ENCODE results near the gene ACHE.
A peak's percentile ranks its signal among the peaks of the same experiment; 100 is the strongest.
"Not testable (repeated sequence)": the region's sequence is repeated elsewhere in the genome, so short reads cannot be mapped to it uniquely, and the experiment has no call there.

ACHE gene

DNA sequence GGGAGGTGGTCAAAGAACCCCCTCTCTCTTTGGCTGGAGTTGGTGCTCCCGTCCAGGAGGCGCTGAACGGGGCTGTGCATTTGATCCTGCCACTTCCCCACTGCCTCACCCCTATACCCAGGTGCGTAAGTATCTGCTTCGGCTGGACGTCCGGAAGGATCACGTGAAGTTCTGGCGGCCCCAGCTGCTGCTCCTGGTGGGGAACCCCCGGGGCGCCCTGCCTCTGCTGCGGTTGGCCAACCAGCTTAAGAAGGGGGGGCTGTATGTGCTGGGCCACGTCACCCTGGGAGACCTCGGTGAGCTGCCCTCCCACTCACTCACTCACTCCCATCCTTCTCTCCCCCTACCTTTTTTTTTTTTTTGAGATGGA lies 34.1 kb downstream of the ACHE start:
- no peak for DNase-seq

DNA sequence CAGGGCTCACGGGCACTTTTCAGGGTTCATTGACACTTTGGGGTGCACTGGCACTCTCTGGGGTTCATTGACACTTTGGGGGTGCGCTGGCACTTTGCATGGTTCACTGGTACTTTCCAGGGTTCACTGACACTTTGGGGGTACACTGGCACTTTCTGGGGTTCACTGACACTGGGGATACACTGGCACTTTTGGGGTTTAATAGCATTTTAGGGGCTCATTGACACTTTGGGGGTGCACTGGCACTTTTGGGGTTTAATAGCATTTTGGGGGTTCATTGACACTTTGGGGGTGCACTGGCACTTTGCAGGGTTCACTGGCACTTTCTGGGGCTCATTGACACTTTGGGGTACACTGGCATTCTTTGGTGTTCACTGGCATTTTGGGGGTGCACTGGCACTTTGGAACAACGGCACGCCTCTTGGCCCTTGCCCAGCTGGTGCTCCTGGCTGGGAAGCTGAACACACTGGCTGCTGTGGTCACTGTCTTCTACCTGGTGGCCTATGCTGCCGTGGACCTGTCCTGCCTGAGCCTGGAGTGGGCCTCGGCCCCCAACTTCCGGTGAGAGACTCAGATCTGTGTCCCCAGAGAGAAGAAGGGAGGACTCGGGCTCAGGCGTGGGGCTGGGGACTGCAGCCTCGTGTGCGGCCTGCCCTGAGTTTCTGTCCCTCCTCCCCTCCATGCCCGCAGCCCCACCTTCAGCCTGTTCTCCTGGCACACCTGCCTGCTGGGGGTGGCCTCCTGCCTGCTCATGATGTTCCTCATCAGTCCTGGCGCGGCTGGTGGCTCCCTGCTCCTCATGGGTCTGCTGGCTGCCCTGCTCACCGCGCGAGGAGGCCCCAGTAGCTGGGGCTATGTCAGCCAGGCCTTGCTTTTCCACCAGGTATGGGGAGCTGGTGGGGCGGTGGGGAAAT lies 34.7 kb downstream of the ACHE start:
- no peak for DNase-seq

DNA sequence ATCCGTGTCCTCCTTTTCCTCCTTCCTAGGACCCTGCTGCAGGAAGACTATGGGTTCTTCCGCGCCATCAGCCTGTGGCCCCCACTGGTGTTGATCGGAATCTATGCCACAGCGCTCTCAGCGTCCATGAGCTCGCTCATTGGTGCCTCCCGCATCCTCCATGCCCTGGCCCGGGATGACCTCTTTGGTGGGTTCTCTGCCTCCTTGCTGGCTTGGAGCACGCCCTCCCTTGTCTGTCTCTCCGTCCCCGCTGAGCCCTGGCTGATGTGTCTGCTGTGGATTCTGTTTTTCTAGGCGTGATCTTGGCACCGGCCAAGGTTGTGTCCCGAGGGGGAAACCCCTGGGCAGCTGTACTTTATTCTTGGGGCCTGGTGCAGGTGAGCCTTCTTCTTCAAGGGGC lies 35.8 kb downstream of the ACHE start:
- no peak for DNase-seq

DNA sequence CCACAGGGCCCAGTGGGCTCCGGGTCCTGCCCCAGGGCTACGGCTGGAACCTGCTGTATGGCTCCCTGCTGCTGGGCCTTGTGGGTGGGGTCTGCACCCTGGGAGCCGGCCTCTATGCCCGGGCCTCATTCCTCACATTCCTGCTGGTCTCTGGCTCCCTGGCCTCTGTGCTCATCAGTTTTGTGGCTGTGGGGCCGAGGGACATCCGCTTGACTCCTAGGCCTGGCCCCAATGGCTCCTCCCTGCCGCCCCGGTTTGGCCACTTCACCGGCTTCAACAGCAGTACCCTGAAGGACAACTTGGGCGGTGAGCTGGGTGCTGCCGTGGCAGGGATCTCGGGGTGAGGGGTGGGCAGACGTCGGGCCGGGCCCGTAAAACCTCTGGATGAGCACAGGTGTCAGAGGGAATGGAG lies 38.8 kb downstream of the ACHE start:
- no peak for DNase-seq

DNA sequence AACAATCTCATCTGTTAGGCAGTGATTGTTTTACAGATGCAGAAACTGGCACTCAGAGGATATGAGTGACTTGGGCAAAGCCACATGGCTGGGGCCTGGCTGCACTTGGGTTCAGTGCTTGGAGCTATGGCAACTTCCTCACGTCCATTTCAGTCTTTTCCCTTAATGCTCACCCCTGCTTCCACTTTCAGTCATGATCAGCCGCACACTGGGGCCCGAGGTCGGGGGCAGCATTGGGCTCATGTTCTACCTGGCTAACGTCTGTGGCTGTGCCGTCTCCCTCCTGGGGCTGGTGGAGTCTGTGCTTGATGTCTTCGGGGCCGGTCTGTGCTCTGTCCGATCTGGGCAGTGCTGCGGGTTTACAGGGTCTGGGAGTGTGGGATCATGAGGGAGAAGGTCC lies 40.2 kb downstream of the ACHE start:
- no peak for DNase-seq

DNA sequence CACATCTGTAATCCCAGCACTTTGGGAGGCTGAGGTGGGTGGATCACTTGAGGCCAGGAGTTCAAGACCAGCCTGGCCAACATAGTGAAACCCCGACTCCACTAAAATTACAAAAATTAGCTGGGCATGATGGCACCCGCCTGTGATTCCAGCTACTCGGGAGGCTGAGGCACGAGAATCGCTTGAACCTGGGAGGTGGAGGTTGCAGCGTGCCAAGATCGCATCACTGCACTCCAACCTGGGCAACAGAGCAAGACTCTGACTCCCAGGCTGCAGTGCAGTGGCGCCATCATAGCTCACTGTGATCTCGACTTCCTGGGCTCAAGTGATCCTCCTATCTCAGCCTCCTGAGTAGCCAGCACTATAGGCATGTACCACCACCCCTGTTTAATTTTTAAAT lies 40.8 kb downstream of the ACHE start:
- not testable (repeated sequence) for DNase-seq

DNA sequence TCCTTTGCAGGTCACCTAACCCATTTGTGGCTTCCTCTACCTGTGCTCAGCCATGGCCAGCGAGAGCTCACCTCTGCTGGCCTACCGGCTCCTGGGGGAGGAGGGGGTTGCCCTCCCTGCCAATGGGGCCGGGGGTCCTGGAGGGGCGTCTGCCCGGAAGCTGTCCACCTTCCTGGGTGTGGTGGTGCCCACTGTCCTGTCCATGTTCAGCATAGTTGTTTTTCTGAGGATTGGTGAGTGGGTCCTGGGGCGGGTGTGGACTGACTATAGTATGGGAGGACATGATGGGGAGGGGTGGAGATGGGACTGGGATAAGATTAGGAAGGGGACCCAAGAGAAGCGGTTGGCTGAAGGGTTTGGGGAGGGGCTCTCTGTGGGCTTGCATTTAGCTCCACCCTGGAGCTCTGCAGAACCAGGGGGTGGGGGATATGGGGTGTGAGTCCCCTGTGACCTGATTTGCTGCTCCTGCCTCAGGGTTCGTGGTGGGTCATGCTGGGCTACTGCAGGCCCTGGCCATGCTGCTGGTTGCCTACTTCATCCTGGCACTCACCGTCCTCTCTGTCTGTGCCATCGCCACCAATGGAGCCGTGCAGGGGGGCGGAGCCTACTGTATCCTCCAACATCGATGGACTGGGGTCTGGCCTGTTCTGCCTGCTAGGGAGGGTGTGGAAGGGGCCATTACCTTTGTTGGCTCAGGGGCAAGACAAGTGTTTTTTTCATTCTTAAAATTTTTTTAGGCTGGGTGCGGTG lies 41.4 kb downstream of the ACHE start:
- no peak for DNase-seq

DNA sequence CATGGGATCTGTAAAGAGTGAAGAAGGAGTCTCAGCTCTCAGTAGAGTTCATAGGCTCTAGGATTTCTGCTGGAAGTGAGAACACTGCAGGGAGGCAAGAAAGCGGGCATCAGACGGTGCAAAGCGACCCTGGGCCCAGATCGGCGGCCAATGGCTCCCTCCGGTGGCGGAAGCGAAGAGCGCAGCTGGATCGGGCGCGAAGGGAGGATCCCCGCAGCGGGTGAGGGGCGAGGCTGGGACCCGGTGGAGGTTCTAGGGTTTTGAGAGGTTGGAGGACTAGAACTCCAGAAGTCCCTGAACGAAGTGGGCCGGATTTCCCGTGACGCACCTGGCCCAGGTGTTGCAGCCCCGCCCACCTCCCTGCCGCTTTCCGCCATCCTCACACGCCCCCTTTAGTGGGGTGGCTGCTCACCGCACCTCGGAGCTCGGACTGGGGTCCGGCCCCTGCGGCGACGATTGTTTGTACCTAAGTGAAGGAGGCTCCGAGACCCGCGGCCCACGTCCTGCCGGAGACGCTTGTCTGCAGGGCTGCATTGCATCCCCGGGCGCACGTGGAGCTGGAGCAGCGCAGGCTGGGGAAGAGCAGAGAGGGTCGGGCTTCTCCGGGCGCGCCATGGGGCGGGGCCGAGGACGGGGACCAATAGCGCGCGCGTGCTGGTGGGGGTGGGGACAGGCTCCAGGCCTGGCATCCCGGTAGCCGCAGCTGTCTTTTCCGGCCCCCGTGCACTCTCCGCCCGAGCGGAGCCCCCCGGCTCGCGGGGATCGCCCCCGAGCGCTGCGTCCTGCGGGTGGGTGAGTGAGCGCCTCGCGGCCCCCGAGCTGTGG lies 43.4 kb downstream of the ACHE start, which contains the start of gene SLC12A9:
Gene SLC12A9, plus strand, starts transcription at position 666 of the 825 bp plus-strand sequence. CDS start 1,485 bp downstream, outside the sequence.
- DNase-seq: peak; percentile 69 to 88 (median 77)

DNA sequence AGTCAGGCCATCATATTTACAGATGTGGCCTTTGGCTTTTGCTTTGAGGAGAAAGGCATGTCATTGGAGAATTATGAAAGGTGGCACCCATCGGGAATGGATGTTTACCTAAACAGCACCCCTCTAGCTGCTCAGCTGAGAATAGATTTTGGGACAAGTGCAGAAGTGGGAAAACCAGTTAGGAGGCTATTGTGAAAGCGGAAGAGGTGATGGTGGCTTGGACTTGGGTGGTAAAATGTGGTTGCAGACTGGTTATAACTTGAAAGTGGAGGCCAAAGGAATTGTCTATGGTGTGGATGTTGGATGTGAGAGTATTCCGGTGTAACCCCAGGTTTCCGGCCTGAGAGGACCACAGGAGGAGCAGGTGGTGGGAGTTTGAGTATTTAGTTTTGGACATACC lies 48.3 kb downstream of the ACHE start:
- DNase-seq: no peak

DNA sequence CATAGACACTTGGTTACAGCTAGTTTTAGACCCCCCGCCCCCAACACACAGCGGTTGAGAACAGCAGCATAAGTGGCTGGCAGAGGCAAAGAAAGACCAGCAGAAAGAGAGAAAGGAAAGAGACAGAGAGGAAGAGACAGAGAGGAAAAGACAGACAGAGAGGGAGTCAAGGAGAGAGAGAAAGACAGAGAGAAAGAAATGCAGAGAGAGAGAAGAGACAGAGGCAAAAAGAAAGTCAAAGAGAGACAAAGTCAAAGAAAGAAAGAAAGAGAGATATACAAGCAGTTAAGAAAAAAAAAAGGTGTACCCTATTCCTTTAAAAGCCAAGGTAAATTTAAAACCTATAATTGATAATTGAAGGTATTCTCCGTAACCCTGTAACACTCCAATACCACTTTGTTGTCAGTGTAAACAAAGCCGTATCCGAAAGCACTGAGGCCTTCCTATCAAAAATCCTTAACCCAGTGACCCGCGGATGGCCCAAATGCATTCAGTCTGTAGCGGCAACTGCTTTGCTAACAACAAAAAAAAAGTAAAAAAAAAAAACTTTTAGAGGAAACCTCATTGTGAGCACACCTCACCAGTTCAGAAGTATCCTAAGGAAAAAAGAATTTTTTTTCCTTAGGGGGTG lies 55.1 kb downstream of the ACHE start:
- no peak for DNase-seq

Measured in T-helper 1 cell (primary cell).